Adrenal gland (tissue), 12 donors: Measurements from ENCODE around the gene SHANK3. TPM values are rescaled to one million over a fixed set of nuclear protein-coding genes. Genes with fewer than 3 reads are reported as not detected.

Experiments
- DNase-seq, 7 donors: peaks; one replicate each; pipeline ENCODE4 v3.0.0-alpha.2; 2019 to 2020
- H3K27ac ChIP-seq, 5 donors: fragments of 200-600 bp; sonication (generic) in 4 of 5; 1 replicate in 3 of 5; 2 replicates in 2 of 5; pipeline versions ENCODE4 v1.5.1 to v1.8.0; 2016 to 2020; ENCODE audit warnings: mild to moderate bottlenecking in 1 of 5
- H3K27me3 ChIP-seq: fragments of 200-600 bp; 2 replicates; pipeline ENCODE4 v1.8.0; 2021
- H3K36me3 ChIP-seq, 2 donors: fragments of 200-600 bp; replicated peaks in 1 of 2; 1 replicate in 1 of 2; 2 replicates in 1 of 2; pipeline versions ENCODE4 v1.5.1 to v1.8.0; 2018 to 2022
- H3K4me1 ChIP-seq, 2 donors: fragments of 200-600 bp; replicated peaks in 1 of 2; 1 replicate in 1 of 2; 2 replicates in 1 of 2; pipeline versions ENCODE4 v1.5.1 to v1.8.0; 2018 to 2021
- H3K4me3 ChIP-seq, 4 donors: fragments of 200-600 bp; sonication (generic) in 3 of 4; one replicate each; pipeline ENCODE4 v1.5.1; 2016 to 2018
- H3K9me3 ChIP-seq, 3 donors: fragments of 200-600 bp; sonication (generic) in 1 of 3; replicated peaks in 1 of 3; 1 replicate in 2 of 3; 2 replicates in 1 of 3; pipeline versions ENCODE4 v1.5.1 to v1.8.0; 2016 to 2021
- CTCF ChIP-seq, 6 experiments: fragments of 450-650 bp in 4 of 6; fragments of 200-600 bp in 2 of 6; sonication (generic) in 1 of 6; IDR thresholded peaks; 1 replicate in 5 of 6; 2 replicates in 1 of 6; pipeline versions ENCODE4 v1.5.1 to v1.8.0; 2016 to 2021; ENCODE audit warnings: antibody characterized with exemption in 6 of 6, mild to moderate bottlenecking in 2 of 6, moderate library complexity in 1 of 6
- POLR2A ChIP-seq, 2 donors: fragments of 450-650 bp; IDR thresholded peaks; one replicate each; pipeline ENCODE4 v1.6.1; 2017; ENCODE audit warnings: antibody characterized with exemption in 2 of 2, mild to moderate bottlenecking in 2 of 2, moderate library complexity in 1 of 2
- WGBS, 4 donors: extraction: QIAGEN DNeasy Blood & Tissue Kit in 2 of 4; methylation state at CpG; one replicate each; pipeline versions ENCODE4 v1.1.5 to v1.1.7; 2013 to 2017; 5-methylcytosine and 5-hydroxymethylcytosine counted together
- intact Hi-C, 2 donors: fragments of 100-400 bp; cut with DNase I; formaldehyde crosslinking; loops; one replicate each; pipeline versions ENCODE4 v1.14.1 to v1.15.0; 2022 to 2023
- polyA plus RNA-seq, 3 donors: library from polyadenylated mRNA; stranded (reverse); fragments of 200-250 nt in 2 of 3; fragments of 350-450 nt in 1 of 3; fragmentation: Illumina TruSeq in 1 of 3; extraction: RNeasy Lipid Tissue Mini Kit (QIAGEN cat#74804) in 1 of 3; gene quantifications; one replicate each; pipeline ENCODE4 v1.2.3, GENCODE V29; 2013 to 2014
- total RNA-seq, 9 donors: library from RNA; depleted of rRNA in 4 of 9; stranded (reverse); fragments of >200 nt in 4 of 9; fragments of 120-200 nt in 1 of 9; fragmentation: NEBNext Ultra II Directional in 1 of 9; extraction: Animal tissue kit (Norgen Biotek cat#: 25700) in 1 of 9; gene quantifications; one replicate each; pipeline versions ENCODE4 v1.1.0 to v1.2.4, GENCODE V29; 2013 to 2023
- donor health status: healthy with polysubstance abuse.
- donor health status: Bipolar disorder and iron deficiency.
- donor health status: DM: yes; HTN: yes; CAD: no.
- donor health status: DM: no; HTN: no; CAD: no.
- donor health status: DM: no; HTN: no; CAD: no.
- donor health status: DM: yes; HTN: yes; CAD: no.

SHANK3 gene
- total and polyA plus RNA-seq, 12 donors, result 0.88 to 44.0 (median 9.8) TPM

- H3K4me3 ChIP-seq, result peak overlapping the region in 1 of 4 donors; percentile 46
- no peaks in the 10 kb centered on the region for H3K27me3 ChIP-seq
- no peak overlapping the region for H3K27ac ChIP-seq
- no peaks in the 10 kb centered on the region for H3K4me1 ChIP-seq
- H3K36me3 ChIP-seq, result no peaks in the 10 kb centered on the region
- H3K9me3 ChIP-seq, result no peaks in the 10 kb centered on the region
- intact Hi-C loops, result no loop called here
- no peak for TF ChIP-seq CTCF (IDR thresholded peaks at IDR 0.05)
- TF ChIP-seq POLR2A (IDR thresholded peaks at IDR 0.05), result no peak
- whole genome bisulfite sequencing, 4 donors, result 26 to 90% (median 37%) methylated on average over 6 to 53 of the region's 54 CpGs
- peak in 1 of 7 donors; percentile 10 for DNase-seq
These were observed 25.3 kb downstream of the SHANK3 start for GRCh38 chr22:50697667-50698506.

GRCh38 chr22:50698546-50698945, 25.9 kb downstream of the SHANK3 start:
- no peak overlapping the region for H3K4me3 ChIP-seq
- DNase-seq, result peak in 1 of 7 donors; percentile 7
- no peaks in the 10 kb centered on the region for H3K36me3 ChIP-seq
- H3K9me3 ChIP-seq, result no peaks in the 10 kb centered on the region
- 72 to 90% (median 79%) methylated on average over 4 to 12 of the region's 12 CpGs for WGBS, 4 donors
- no peak overlapping the region for H3K27ac ChIP-seq
- TF ChIP-seq POLR2A (IDR thresholded peaks at IDR 0.05), result no peak
- no peak for TF ChIP-seq CTCF (IDR thresholded peaks at IDR 0.05)
- intact Hi-C loops, result no loop called here
- H3K4me1 ChIP-seq, result no peaks in the 10 kb centered on the region
- H3K27me3 ChIP-seq, result no peaks in the 10 kb centered on the region

- H3K27ac ChIP-seq, result no peak overlapping the region
- TF ChIP-seq POLR2A (IDR thresholded peaks at IDR 0.05) (no peak), CTCF (IDR thresholded peaks at IDR 0.05) (no peak)
- no peaks in the 10 kb centered on the region for H3K27me3 ChIP-seq
- H3K36me3 ChIP-seq, result no peaks in the 10 kb centered on the region
- no peaks in the 10 kb centered on the region for H3K9me3 ChIP-seq
- DNase-seq, result peak in 1 of 7 donors; percentile 5
- WGBS, 4 donors, result 70 to 85% (median 75%) methylated on average over 10 to 15 of the region's 15 CpGs
- intact Hi-C loops, result no loop called here
- no peak overlapping the region for H3K4me3 ChIP-seq
- H3K4me1 ChIP-seq, result no peaks in the 10 kb centered on the region
These were observed 26.6 kb downstream of the SHANK3 start for GRCh38 chr22:50699001-50699755.

GRCh38 chr22:50699756-50700386, 27.2 kb downstream of the SHANK3 start:
- peak in 1 of 7 donors; percentile 3 for DNase-seq
- H3K4me1 ChIP-seq, result no peaks in the 10 kb centered on the region

More at GRCh38 chr22:50699756-50700386, 27.2 kb downstream of the SHANK3 start:
- intact Hi-C loops, result no loop called here
- WGBS, 4 donors, result 75 to 80% (median 77%) methylated on average over 13 to 15 of the region's 15 CpGs
- Histone ChIP-seq H3K36me3 (no peaks in the 10 kb centered on the region), H3K9me3 (no peaks in the 10 kb centered on the region), H3K27me3 (no peaks in the 10 kb centered on the region), H3K27ac (no peak overlapping the region), H3K4me3 (no peak overlapping the region)
- TF ChIP-seq CTCF (IDR thresholded peaks at IDR 0.05) (no peak), POLR2A (IDR thresholded peaks at IDR 0.05) (no peak)
